Stimulated activated CD4-positive, alpha-beta T cell treated with anti-CD3 and anti-CD28 coated beads, TNF-alpha, amount 100 ng/mL, for 4 hours (primary cell): ENCODE data around the gene OR5I1.
"Not testable (repeated sequence)": the region's sequence is repeated elsewhere in the genome, so short reads cannot be mapped to it uniquely, and the experiment has no call there.

Experiments used
- DNase-seq, 3 experiments: peaks; one replicate each; pipeline ENCODE4 v3.0.0-alpha.2; 2020; ENCODE audit warnings: low read depth in 3 of 3

The OR5I1 gene

GRCh38 chr11:55936300-55936699 lies at the start of gene OR5I1:
OR5I1 (minus strand) TSS chr11:55936400; CDS start chr11:55936400, 0 bp downstream.
- no peak for DNase-seq

DNA sequence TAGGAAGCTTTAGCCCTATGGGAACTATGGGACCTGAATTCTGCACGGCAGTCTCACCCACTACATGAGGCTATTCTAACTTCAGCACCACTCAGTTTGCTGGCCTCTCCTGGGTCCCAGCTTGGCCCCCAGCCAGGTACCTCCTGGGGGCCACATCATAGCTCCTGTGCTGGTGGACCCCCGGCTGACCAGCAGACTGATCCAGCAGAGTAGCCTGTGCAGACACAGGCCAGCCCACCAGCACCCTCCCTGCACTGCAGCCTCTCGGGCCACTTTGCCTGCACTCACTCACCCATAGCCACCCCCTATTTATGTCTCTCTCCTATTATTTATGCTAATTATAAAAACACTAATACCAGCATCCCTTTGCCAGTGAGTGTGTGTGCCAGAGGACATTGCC lies 34.7 kb upstream of the OR5I1 start:
- no peak for DNase-seq

GRCh38 chr11:55969845-55970244 lies 33.6 kb upstream of the OR5I1 start, which contains the start of gene OR10AG1:
OR10AG1 (minus strand) TSS chr11:55969945; CDS start chr11:55969907, 38 bp downstream.
- no peak for DNase-seq

- DNase-seq: no peak
These were observed 31.7 kb upstream of the OR5I1 start for GRCh38 chr11:55967914-55968313.

DNA sequence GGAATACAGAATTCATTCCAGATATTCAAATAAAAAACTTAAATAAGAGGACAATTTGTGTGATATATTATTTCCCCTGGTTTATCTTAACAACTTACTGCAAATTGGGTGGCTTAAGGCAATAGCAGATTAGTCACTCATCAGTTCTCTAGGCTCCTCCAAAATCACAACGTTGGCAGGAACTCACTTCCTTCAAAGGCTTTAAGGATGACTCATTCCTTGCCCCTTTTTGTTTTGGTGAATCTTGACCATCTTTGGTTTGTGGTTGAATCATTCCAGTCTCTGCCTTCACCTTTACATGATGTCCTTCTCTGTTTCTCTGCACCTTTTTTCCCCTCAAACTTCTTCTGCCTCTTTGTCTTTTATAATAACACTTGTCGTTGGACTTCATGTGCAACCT lies 30.2 kb upstream of the OR5I1 start:
- no peak for DNase-seq

GRCh38 chr11:55956521-55956920 lies 20.3 kb upstream of the OR5I1 start:
- DNase-seq: no peak

- no peak for DNase-seq
These were observed 13.1 kb upstream of the OR5I1 start for GRCh38 chr11:55949330-55949729.

- DNase-seq: no peak
These were observed 6.7 kb upstream of the OR5I1 start for GRCh38 chr11:55942785-55943392.

DNA sequence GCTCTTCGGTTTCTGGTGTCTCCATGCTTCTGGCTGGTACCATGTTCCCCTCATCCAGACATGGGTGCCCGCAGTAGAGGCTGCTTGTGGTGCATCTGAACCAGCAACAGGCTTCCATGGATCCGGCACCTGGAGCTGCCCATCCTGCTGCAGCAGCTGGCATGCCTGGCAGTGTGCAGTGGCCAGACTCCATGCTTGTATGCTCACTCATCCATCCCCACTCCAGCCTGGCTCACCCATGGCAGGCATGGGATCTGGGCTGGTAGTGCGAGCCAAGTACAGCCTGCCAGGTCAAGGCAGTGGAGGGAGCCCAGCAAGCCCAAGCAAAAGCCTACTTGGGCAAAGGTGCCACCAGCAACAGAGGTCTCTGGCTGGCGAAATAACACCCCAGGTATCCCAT lies 15.7 kb downstream of the OR5I1 start:
- no peak for DNase-seq

DNA sequence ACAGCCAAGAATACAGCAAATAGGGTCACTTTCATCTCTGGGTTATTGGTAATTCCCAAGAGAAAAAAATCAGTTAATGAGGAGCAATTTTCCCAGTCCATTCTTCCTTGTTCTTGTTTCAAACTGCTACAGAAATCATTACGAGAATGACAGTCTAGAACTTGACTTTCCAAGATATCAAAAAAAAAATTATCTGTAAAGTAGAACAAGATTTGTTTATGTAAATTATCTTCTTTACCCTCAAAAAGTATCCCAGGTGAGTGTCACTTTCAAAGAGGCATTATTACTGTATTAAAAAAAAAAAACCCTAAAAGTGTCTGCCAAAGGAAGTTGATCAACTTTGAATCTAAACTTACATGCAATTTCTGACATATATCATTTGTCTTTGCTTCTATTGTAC lies 21.7 kb downstream of the OR5I1 start, which contains the start of gene OR5W2:
Gene OR5W2, minus strand, starts transcription at position 101 of the 400 bp plus-strand sequence. Its CDS starts 0 bp downstream, at position 101.
- DNase-seq: no peak

GRCh38 chr11:55902308-55902707 lies 33.9 kb downstream of the OR5I1 start:
- no peak for DNase-seq

GRCh38 chr11:55895216-55895615 lies 41.0 kb downstream of the OR5I1 start:
- no peak for DNase-seq

DNA sequence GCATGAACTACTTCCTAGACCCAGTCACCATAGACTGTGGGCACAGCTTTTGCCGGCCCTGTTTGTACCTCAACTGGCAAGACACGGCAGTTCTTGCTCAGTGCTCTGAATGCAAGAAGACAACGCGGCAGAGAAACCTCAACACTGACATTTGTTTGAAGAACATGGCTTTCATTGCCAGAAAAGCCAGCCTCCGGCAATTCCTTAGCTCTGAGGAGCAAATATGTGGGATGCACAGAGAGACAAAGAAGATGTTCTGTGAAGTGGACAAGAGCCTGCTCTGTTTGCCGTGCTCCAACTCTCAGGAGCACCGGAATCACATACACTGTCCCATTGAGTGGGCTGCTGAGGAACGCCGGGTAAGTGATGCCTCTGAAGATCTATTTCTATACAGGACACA lies 50.7 kb downstream of the OR5I1 start:
- DNase-seq: not testable (repeated sequence)
